ENCODE results near the gene IL26.

Gene IL26

DNA sequence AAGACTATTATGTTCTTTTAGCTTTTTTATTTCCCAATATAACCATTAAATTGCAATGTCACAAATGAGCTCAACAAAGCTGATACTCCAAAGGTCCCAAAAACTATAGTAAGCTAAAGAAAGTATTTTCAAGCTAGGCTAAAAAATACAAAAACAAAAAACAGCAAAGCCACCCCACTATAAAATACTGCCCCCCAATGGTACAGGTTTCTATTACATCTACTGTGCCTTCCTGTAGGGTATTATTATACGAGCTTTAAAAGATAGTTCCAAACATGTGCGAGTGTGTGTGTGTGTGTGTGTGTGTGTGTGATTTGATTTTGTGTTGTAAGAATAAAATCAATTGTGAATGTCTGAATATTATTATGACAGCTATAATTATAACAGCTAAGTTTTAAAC, 67.2 kb downstream of the IL26 start:
- TF ChIP-seq CTCF (conservative IDR thresholded peaks at IDR 0.05; ENCODE audit: control insufficient read depth, insufficient read depth, low read depth, low read length), result peak; percentile 57
- H3K4me3 ChIP-seq (ENCODE audit: control insufficient read depth, low read depth, low read length), result no peak overlapping the region
- peak; percentile 28 for DNase-seq (ENCODE audit: low read depth)

- no peak for DNase-seq (ENCODE audit: low read depth)
- no peak overlapping the region for H3K4me3 ChIP-seq (ENCODE audit: control insufficient read depth, low read depth, low read length)
- no peak for TF ChIP-seq CTCF (conservative IDR thresholded peaks at IDR 0.05; ENCODE audit: control insufficient read depth, insufficient read depth, low read depth, low read length)
Measured at GRCh38 chr12:68157380-68157779, 68.2 kb downstream of the IL26 start.

- H3K4me3 ChIP-seq (ENCODE audit: control insufficient read depth, low read depth, low read length), result no peak overlapping the region
- no peak for TF ChIP-seq CTCF (conservative IDR thresholded peaks at IDR 0.05; ENCODE audit: control insufficient read depth, insufficient read depth, low read depth, low read length)
- no peak for DNase-seq (ENCODE audit: low read depth)
Measured at GRCh38 chr12:68156636-68157035, 69.0 kb downstream of the IL26 start.

- DNase-seq (ENCODE audit: low read depth), result no peak
- no peak for TF ChIP-seq CTCF (conservative IDR thresholded peaks at IDR 0.05; ENCODE audit: control insufficient read depth, insufficient read depth, low read depth, low read length)
- no peak overlapping the region for H3K4me3 ChIP-seq (ENCODE audit: control insufficient read depth, low read depth, low read length)
Measured at GRCh38 chr12:68154779-68155178, 70.8 kb downstream of the IL26 start.
